Measurements from ENCODE around the gene HOXB5.

The HOXB5 gene

DNA sequence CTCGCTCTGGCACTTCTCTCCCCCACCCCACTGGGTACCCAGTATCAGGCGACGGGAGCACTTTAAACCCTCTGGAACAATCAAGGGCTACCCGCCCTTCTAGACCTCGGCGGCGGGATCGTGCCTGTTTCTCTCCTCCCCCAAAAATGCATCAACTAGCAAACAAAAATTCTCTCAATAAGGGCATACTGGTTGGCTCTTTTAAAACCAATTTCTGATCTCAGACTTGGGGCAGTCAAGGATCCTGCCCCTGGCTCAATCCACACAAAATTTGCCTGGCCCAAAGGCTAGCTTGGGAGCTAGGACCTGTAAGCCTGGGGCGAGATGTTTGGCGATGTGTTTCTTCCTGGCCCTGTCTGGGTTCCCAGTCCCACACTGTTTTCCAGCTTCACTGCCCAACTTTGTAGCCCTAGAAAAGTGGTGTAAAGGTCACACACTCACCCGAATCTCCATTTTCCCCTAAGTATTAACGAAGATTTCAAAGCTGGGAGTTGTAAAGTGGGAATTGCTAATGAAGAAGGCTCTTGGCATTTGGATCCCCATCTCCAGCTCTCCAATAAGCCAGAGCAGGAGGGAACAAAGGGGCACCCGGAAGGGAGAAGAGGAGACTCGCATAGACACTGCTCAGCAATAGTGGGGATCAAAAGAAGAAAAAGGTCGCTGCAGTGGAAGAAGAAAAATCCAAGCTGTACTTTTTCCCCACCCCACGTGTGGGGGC, 34.3 kb downstream of the HOXB5 start:
- DNase-seq (ENCODE audit: low spot score): no peak

GRCh38 chr17:48558831-48559121, 34.8 kb downstream of the HOXB5 start:
- no peak for DNase-seq (ENCODE audit: low spot score)

DNA sequence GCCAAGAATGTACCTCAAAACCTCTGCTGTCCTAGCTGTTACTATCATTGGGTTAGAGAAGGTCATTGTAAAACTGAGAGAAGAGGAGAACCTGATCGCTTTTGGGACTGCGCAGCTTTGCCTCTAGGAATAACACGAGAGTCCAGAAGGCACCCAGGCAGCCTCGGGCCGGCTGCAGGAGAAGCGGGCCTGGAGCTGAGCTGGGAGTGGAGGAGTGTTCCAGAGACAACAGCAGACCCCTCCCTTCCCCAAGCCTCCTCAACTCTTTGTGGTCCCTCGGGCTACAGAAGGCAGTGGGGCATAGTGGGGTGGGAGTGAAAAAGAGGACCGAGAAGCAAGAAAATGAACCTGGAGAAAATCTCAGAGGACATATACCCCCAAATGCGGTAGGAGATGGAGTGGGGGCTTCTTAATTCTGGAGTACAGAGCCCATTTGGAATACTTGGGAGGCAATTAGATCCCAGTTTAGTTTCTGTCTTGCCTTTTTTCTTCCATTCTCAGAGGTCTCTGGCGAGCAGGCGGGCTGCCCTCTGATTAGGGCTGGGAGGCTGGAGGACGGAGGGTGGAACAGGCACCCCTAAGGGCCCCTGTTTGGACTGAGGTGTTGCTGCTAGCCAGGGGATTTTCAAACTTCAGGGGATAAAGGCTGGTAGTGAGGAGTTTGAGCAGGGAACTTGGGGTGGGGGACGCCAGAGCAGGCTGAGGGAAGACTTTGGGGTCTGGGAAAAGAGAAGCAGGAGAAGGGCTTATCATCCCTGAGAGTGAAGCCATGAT, 35.3 kb downstream of the HOXB5 start:
- no peak for DNase-seq (ENCODE audit: low spot score)

- DNase-seq (ENCODE audit: low spot score): no peak
These were observed 36.8 kb downstream of the HOXB5 start for GRCh38 chr17:48556576-48557401.

DNA sequence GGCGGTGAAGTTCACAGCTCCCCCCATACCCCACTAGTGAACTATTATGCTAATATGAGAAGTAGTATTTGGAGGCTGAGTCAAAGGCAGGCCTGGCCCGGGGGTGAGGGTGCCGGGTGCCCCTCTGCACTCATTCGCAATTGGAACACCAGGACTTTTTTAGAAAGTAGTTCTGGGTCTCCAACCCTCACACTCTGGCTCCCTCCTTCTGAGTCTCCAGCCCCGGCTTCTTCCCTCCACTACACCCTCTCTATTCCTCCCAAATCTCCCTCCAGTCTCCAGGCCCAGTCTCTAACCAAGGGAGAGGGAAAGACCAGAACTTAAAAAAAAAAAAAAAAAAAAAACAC, 37.4 kb downstream of the HOXB5 start:
- DNase-seq (ENCODE audit: low spot score): no peak

- no peak for DNase-seq (ENCODE audit: low spot score)
These were observed 38.0 kb downstream of the HOXB5 start for GRCh38 chr17:48555258-48556228.

DNA sequence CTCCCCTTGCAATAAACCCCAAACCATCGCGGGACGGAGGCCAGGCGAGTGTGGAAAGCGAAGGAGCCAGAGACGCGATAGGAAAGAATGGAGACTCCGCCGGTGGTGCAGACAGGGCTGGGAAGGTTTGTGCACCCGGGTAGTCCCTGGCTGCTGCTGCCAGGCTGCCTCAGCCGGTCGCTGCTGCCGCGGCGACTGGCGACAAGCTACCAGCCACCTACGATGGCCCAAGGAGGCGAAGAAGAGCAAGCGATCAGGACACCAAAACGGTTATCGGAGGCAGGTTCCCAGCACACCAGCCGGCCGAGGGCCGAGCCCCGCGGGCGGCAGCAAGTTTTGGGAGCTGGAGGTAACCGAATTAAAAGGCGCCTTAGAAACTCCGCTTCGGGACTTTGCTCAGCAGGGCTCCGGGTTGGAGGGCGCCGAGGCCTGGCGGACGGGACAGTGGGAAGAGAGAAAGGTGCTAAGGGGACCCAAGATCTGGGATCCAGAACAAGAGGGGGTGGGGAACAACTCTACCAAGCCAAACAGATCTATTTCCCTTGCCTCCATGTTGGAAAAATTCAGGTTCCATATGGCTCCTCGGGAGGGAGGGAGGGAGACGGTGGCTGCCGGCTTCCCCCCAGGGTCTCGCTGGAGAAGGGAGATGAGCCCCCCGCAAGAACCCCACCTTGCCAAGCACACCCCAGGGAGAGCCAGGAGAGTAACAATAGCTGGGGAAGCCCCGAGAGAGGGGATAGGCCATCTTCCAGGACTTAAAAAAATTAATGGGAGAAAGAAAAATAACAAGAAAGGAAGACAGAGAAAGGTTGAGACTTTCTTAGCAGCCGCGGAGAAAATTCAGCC, 38.9 kb downstream of the HOXB5 start:
- no peak for DNase-seq (ENCODE audit: low spot score)

DNA sequence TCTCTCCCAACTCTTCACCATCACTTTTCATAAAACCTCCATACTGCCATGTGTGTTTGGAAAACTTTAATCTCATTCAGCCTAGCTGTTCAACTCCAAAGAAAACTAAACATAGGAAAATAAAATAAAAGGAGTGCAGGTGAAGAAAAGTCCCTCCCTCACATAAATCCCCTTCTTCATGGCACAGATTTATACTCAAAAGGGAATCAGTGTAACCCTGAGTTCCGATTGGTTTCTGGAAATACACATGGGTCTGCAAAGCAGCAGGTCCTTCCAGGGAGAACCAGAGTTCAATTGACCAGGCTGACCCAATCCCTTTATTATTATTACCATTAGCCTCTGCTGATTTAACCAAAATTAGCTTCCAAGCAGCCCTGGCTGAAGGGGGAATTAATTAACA, 39.8 kb downstream of the HOXB5 start:
- DNase-seq (ENCODE audit: low spot score): no peak

DNA sequence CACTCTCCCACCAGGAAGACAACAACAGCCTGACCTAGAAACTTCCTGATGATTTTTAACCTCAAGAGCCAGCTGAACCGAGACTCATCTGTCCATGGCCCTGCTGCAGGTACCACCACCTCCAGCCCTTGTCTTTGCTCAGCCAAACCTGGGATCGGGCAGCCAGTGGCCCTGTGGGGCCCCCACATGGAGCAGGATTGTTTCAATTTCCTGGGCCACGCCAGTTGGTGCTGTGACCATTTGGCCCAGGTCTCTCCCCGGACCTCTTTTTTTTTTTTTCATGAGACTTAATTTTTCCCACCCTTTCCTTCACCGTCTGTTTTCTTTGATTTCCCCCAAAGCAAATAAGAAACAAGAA, 40.4 kb downstream of the HOXB5 start:
- DNase-seq (ENCODE audit: low spot score): no peak

DNA sequence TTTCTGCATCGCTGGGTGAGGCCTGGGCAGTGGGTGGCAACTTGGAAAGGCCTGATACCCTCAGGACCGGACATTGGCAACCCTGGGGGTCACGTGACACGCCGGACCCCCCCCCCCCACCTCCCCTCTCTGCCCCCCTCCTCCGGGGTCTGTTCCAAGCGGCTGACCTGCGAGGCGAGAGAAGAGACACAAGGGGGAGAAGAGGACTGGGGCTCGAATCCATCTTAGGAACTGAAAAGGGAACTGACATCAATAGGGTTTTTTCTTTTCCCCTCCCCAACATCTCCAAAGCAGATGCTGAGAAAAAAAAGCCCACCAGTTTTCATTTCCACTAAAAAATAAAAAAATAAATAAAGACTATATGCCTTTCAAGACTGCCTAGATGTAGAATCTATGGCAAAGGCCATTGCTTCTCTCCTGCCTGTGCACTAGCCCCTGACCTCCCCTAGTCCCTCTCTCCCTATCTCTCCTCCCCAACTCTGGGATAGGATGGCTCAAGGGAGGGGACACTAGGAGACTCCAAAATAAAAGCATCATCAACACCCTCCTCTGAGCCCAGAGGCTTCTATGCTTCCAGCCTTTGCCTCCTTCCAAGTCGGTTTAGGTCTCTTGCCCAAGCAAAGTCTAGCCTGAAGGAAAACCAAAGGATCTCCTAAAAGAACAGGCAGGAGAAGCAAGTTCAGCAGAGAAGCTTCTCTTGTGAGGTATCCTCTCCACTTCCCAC, 41.0 kb downstream of the HOXB5 start:
- DNase-seq (ENCODE audit: low spot score): no peak

GRCh38 chr17:48551596-48552465, 41.7 kb downstream of the HOXB5 start:
- no peak for DNase-seq (ENCODE audit: low spot score)

- no peak for DNase-seq (ENCODE audit: low spot score)
These were observed 42.4 kb downstream of the HOXB5 start for GRCh38 chr17:48551214-48551555.

- peak; percentile 61 for DNase-seq (ENCODE audit: low spot score)
These were observed 42.9 kb downstream of the HOXB5 start for GRCh38 chr17:48550502-48551213.

DNA sequence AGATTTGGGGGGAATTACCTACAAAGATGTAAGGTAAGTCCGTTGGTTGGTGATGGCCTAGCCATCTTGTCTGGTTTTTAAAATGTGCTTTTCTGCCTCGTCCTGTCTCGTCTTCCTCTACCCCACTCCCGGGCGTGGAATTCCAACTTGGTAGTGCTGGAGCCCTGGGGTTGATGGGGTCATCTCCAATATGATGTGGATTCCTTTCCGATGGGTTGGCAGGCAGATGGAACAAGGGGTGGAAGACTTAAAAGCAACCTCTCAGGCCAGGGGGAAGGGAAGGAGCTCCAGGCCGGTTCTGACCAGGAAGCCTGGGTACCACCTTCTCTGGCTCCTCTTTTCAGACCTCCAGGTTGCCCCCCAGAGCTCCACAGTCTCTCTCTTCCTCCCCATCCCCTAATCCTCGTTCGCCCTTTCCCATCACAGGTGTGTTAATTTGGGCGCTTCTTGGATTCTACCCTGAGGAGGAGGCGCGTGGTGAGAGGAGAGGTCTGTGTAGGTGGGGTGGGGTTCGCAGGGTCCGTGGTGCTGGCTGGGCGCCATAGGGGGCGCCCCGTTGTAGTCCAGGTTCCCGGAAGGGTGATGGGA, 43.6 kb downstream of the HOXB5 start:
- no peak for DNase-seq (ENCODE audit: low spot score)

DNA sequence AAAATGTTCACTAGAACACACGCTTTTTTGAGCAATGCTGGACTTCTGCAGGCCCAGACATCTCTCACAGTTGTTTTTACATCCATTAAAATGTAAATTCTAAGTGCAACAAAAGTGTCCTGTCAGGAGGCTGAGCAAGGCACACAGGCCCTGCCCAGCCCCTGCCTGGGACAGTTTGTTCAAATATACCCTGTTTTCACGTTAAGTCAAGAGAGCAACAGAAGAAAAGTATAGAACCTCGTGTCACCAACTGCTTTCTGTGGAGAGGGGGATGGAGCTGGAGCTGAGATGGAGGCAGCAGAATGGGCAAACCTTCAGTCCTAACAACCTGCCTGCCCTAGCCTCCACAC, 44.3 kb downstream of the HOXB5 start:
- DNase-seq (ENCODE audit: low spot score): no peak

GRCh38 chr17:48548523-48549280, 44.9 kb downstream of the HOXB5 start:
- DNase-seq (ENCODE audit: low spot score): no peak

GRCh38 chr17:48547808-48548522, 45.6 kb downstream of the HOXB5 start:
- DNase-seq (ENCODE audit: low spot score): no peak
